Bone marrow (tissue), 2 donors: ENCODE measurements around the gene ATRN.
A peak's percentile ranks its signal among the peaks of the same experiment; 100 is the strongest.
"Not testable (repeated sequence)": the region's sequence is repeated elsewhere in the genome, so short reads cannot be mapped to it uniquely, and the experiment has no call there.

Source experiments
- DNase-seq, 2 donors: peaks; one replicate each; lab custom pipeline; 2025; lab: John Stamatoyannopoulos, UW

Gene ATRN

DNA sequence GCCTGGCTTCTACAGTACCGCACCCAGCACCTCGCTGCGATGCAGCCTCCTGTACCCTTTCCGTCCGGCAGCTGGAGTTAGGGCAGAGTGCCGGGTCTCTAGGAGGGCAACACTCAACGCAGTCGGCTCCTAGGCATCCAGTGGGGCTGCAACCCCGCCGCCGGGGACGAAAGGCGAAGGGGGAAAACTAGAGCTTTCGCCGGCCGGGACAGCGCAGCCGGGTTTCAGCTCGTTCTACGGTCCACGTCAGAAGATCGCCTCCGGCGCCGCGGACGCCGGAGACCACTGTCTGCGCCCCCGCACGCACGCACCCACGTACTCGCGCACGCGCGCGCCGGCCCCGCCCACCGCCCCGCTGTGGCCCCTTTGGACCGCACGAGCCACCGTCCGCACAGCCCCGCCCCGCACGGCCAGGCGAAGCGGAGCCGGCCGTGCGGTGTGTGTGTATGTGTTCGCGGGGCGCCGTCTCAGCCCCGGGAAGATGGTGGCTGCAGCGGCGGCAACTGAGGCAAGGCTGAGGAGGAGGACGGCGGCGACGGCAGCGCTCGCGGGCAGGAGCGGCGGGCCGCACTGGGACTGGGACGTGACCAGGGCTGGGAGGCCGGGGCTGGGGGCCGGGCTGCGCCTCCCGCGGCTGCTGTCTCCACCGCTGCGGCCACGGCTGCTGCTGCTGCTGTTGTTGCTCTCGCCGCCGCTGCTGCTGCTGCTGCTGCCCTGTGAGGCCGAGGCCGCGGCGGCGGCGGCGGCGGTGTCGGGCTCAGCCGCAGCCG, at the start of gene ATRN:
TSS of gene ATRN (plus strand) at position 392 of the 770 bp plus-strand sequence. CDS start at position 482, 90 bp downstream.
- peak; percentile 64 to 83 for DNase-seq

DNA sequence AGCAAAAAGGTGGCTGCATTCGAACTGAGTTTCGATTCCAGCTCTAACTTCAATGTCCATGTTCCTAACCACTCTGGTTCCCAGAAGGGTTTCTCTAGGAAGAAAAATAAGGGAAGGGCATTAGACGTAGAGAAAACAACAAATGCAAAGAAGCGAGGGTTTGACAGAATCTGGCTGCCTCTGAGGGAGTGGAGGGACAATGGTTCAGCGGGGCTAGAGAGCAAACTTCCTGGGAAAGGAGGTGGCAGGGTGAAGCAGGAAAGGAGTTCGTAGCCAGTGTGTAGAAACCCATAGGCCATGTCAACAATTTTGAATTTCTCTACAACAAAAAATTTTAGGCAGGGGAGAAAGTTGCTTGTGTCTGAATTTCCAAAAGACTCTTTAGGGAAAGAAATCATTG, 48.8 kb upstream of the ATRN start:
- DNase-seq = no peak

DNA sequence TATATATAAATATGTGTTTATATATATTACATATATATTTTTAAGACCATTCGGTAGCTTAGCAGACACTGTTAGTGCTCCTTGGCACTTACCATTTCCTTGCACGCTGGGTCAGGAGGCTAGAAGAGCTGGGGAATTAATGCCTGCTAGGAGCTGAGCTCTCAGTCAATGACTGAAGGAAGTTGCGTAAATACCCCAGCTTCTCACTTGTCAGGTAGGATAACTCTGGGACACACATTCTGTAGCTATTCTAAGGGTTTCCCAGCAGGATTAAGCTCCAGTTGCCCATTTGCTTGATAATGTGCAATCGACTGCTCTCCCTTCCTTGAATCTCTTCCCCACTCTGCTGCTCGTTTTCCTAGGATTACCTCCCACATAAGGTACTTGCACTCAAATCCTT, 47.7 kb upstream of the ATRN start:
- no peak for DNase-seq

DNA sequence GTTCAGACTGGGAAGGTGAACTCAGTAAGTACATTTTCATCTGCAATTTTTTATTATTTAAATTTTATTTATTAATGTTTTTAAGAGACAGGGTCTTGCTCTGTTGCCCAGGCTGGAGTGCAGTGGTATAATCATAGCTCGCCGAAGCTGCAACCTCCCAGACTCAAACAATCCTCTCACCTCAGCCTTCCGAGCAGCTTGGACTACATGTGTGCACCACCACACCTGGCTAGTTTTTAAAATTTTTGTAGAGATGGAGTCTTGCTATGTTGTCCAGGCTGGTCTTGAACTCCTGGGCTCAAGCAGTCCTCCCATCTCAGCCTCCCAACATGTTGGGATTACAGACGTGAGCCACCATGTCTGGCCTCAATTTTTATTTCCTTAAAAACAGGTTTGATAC, 44.1 kb upstream of the ATRN start:
- not testable (repeated sequence) for DNase-seq

DNA sequence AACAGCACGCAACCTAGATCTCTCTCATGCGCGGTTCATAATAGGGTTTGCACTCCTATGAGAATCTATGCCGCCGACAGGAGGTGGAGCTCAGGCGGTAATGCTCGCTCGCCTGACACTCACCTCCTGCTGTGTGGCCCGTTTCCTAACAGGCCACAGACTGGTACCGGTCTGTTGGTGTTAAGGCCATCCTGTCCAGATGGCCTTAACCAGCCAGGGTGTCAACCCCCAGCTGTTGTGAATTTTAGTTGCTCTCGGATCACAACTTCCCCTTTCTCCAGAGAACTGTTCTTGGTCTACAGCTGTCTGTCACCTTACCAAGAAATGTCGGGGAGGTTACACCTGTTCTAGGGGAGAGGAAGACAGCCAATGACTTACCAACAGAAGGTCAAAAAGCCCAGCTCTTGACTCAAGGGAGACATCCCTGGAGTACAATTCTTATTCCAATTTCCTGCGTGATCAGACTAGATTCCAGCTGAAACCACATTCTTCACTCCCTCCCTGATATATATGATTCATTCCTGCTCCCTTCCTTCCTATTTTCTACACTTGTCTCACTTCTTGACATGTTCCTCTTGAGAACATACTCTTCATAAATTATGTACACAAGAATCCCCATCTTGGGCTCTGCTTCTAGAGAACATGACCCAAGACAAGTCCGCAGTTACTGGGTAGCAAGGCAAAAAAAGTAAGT, 40.3 kb upstream of the ATRN start:
- peak; percentile 24 to 93 for DNase-seq

DNA sequence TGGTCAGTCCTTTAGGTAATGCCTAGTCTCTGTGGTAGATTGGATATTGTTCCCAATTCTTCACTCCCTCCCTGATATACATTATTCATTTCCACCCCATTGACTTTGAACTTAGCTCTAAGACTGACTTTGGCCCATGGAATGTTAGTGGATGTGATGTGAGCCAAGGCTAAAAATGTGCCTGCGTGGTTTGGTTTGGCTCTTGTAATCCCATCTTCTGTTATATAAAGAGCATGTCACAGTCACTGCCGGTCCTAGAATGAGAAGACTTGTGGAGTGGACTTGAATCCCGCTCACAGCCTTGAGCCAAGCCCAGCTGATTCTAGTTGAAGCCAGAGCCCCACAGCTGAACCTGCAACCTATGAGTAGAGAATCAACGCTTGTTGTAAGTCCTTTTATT, 39.7 kb upstream of the ATRN start:
- no peak for DNase-seq

DNA sequence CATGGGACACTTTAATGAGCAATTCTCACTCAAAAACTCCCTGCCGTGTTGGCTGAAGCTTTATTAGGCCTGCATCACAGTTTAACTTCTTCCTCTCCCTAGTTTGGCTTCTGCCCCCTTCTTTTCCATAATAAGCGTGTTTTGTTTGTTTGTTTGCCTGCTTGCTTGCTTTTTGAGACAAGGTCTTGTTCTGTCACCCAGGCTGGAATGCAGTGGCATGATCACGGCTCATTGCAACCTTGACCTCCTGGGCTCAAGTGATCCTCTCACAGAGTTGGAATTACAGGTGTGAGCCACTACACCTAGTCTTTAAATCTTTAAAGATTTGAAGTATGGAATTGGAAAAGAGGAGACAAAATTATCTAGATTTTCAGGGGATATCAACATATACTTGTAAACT, 38.0 kb upstream of the ATRN start:
- DNase-seq = no peak

DNA sequence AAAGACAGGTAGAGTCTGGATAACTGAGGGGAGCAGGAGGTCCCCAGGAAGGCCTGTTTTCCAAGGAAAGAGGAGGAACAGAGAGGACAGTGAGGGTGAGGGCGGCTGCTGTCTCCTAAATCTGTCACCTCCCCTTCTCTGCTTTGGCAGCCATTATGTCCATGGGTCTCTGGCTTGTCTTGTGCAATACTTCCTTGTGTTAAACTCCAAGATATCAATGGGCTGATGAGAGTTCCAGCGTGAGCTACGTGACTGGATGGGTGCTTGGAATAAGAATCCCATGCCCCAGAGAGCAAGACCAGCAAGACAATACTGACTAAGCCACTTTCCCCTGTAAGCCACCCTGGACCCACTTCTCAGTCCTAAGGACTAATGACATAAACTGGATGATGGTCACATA, 37.1 kb upstream of the ATRN start:
- DNase-seq = no peak

DNA sequence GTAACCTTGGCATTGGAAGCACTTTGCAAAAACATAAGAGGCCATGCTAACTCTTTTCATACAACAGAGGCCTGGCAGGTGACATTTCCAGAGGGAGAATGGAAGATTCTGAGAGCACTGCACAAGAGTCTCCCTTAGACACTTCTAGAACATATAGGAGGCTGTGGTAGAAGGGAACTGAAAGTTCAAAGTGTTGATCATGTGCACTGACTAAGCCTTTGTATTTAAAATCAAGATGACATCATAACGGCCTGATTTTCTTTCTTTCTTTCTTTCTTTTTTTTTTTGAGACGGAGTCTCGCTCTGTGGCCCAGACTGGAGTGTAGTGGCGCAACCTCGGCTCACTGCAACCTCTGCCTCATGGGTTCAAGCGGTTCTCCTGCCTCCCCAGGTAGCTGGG, 36.6 kb upstream of the ATRN start:
- no peak for DNase-seq

DNA sequence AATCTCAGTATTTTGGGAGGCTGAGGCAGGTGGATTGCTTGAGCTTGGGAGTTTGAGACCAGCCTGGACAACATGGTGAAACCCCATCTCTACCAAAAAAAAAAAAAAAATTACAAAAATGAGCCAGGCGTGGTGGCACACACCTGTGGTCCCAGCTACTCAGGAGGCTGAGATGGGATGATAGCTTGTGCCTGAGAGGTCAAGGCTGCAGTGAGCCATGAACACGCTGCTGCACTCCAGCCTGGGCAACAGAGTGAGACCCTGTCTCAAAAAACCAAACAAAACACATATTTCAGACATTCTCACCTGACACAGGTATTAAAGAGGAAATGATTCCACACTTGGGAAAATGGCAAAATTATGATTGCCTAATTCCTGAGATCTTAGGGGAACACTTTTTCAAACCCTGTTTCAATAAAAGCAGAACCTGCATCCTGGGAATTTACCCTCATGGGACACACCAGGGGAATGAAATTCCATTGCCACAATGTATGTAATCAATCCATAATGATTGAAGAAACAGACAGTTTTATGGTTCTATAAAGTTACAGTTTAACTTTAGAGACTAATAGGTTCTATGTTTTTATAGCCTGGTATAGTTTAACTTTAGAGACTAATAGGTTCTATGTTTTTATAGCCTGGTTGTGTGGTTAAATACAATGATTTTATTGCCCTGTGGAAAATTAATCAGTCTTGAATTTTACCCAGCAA, 33.8 kb upstream of the ATRN start:
- DNase-seq = no peak

DNA sequence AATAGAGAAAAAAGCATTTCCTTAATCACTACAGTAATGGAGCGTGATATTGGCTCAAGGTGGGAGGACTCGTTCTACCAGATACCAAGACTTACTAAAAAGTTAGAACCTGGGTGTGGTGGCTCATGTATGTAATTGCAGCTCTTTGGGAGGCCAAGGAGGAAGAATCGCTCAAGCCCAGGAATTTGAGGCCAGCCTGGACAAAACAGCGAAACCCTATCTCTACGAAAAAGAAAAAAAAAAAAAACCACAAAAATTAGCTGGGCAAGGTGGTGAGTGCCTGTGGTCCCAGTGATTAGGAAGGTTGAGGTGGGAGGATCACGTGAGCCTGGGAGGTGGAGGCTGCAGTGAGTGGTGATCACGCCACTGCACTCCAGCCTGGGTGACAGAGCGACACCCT, 24.0 kb upstream of the ATRN start:
- no peak for DNase-seq

DNA sequence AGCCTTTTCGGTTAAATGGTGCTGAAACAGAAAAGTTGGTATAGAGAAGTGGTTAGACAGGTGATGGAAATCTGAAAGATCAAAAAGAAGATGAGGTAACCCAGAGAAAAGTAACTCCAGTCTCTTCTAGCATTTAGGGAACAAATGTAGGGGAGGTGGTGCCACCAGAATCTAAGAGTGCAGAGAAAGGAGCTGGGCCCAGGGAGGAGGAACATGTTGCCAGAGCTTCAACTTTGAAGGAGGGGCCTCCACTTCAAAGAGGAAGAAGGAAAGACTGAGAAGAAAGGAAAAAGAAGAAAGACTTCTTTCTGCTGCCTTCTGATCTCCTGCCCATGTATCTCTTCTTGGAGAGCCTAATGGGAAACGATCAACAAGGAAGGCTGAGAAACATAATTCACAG, 23.5 kb upstream of the ATRN start:
- no peak for DNase-seq

DNA sequence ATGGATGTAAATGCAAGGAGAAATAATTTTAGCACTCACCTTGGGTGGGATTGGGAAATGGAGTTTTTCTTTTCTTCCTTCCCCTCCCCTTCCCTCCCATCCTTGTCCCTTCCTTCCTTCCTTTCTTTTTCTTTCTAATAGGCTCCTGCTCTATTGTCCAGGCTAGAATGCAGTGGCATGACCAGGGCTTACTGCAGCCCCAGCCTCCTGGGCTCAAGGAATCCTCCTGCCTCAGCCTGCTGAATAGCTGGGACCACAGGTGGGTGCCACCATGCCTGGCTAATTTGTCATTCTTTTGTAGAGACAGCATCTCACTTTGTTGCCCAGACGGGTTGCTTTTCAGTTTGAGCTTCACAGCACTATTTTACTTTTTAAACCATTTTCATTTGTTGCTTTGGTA, 21.5 kb upstream of the ATRN start:
- DNase-seq = no peak

DNA sequence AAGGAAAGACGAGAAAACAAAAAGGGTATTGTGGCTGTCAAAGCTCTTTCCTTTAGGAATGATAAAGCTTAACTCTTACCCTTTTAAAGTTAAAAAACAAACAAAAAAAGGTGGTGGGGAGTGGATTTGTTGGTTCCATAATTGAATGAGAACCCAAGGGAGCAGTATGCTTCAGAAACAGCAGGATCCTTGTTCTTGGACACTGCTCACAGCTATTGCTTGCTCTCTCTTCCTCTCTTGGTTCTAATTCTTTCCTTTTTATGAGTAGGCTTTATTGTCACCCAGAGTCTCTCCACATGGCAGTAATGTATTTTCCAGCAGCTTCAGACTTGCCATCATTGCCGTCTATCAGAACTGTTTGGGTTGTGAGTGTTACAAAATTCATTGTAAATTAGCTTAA, 18.7 kb upstream of the ATRN start:
- no peak for DNase-seq

DNA sequence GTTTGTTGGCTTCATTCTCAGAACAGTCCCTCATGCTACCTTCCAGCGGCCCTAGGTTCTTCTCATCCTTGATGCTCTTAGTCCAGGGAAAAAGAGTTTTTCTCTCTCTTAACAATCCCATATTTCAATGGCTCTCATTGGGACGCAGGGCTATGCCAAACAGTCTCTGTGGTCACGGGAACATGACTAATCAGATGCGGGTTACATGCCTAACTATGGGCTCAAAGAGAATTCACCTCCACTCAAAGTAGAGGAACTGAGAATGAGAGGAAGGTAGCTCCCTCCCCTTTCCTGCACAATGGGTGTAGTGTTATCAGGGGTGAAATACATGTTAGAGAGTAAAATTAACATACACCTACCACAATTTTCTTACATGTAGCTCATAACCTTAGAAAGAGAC, 18.1 kb upstream of the ATRN start:
- no peak for DNase-seq

DNA sequence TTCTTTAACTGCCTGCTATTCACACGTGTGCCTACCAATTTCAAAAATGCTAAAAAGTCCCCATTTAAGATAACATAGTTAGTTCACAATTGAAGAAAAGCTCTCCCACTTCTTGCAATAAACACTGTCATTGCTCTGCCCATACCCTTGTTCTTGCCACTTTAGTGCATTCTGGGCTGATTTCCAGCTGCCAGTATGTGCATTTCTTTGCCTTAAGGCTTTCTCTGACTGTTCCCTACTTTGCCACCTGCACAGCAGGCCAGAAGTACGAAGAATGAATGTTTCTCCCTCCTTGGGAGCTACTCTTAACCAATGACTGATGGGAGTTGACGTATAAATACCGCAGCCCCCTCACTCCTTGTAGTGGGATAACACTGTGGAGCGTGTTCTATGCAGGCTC, 16.0 kb upstream of the ATRN start:
- no peak for DNase-seq

DNA sequence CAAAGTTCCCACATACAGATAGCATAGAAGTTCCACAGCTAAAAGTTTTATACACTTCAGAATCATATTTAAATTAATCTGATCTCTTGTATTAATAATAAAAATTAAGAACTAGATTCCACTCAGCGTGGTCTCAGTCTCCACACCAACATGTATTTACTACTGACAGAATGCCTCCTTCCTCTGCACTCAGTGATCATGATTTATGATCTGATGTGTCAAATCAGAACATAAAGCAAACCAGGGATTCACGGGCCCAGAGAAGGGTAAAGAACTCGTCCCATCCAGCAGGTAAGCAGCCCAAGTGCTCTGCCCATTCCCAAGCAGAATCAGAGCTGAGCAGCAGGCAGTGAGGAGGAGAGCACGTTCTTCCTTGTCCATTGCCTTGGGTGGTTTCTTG, 14.2 kb upstream of the ATRN start:
- no peak for DNase-seq

DNA sequence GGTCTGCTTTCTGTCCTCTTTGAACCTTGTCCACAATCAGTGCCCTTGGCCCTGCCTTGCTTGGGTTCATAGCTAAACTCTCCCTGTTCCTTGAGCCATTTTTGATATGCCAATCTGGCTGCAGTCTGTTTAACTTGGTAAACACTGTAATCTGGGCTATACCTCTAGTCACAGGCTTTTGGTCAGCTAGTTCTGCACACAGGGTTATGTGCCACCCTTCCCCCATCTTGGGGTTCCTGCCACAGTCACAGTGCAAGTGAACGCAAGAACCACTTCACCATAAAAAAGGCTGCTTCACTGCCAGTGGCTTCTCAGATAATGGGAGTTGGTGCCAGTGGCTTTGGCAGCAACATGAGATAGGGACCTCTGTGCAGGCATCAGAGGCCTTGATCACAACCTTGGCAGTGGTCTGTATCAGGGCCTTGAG, 10.9 kb upstream of the ATRN start:
- no peak for DNase-seq

DNA sequence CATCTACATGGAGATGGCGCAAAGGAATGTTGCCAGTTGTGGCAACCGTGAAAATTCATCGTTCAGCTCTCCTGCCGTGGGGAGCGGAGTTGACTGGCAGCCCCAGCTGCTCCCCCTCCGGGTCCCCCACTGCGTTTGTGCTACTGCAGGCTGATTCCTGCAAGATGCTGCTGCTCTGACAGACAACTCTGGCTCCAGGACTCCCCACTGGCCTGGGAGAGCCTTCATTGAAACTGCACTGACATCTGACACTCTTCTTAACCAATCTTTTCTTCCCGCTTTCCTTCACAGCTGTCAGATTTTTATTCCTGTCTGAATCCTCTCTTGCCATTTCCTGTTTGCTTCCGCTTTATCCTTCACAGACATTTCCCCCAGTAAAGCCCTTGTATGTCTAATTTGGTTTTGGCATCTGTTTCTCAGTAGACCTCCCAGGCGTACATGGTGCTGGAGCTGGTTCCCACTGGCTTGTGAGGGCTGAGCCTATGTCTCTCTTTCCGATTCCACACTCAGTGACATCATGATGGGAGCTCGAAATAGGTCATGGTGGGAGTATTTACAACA, 9.5 kb upstream of the ATRN start:
- no peak for DNase-seq

DNA sequence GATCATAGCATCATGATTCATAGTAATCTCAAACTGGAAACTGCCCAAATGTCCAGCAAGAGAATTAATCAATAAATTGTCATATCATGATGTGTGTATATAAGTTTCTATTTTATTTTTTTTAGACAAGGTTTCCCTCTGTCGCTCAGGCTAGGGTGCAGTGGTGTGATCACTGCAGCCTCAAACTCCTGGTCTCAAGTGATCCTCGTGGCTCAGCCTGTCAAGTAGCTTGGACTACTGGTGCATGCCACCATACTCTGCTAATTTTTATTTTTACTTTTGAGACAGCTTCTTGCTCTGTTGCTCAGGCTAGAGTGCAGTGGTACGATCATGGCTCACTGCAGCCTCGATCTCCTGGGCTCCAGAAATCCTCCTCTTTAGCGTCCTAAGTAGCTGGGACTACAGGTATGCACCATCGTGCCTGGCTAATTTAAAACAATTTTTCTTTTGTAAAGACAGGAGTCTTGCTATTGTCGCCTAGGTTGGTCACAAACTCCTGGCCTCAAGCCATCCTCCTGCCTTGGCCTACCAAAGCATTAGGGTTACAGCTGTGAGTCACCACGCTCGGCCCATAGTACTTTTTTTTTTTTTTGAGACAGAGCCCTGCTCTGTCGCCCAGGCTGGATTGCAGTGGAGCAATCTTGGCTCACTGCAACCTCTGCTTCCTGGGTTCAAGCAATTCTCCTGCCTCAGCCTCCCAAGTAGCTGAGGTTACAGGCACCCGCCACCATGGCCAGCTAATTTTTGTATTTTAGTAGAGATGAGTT, 8.7 kb upstream of the ATRN start:
- DNase-seq = no peak

DNA sequence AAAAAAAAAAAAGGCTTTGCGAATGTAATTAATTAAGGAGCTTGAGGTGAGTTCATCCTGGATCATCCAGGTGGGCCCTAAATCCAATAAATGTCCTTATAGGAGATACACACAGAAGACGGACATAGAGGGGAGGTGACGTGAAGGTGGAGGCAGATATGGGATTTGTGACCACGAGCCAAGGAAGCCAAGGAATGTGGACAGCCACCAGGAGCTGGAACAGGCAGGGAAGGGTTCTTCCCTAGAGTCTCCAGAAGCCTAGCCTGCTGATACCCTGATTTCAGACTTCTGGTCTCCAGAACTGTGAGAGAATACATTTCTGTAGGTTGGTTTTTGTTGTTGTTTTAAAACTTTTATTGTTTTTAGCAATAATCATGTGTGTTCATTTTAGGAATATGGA, 6.7 kb upstream of the ATRN start:
- DNase-seq = no peak

DNA sequence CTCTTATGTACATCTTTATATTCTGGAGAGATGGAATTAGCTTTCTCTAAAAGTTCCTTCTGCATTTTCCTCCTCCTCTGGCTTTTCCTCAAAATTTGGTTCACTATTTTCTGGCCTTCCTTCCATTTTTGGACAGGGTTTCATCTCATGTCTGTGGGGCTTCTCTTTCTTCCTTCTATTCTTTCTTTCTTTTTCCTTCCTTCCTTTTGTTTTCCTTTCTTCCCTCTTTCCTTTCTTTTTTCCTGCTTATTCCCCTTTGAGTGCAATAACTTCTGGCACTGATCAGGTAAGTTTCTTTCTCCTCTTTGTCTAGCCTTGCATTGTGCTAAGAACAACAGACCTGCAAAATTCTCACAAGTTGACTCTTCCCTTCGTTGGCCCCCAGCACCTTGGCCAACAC, 5.5 kb upstream of the ATRN start:
- DNase-seq = no peak
